Karpas-422 (cell line): ENCODE data around the gene PLSCR2. TPM values are rescaled to one million over a fixed set of nuclear protein-coding genes. Genes with fewer than 3 reads are reported as not detected.
"Not testable (repeated sequence)": the region's sequence is repeated elsewhere in the genome, so short reads cannot be mapped to it uniquely, and the experiment has no call there.

Experiments
- DNase-seq: peaks from one replicate; pipeline ENCODE4 v3.0.0-alpha.2; 2015
- H2AFZ ChIP-seq: fragments of 200-600 bp; sonication (generic); 2 replicates; pipeline ENCODE4 v1.6.1; 2014; ENCODE audit warnings: antibody characterized with exemption, low read length, mixed read lengths
- H3K27ac ChIP-seq: fragments of 200-600 bp; sonication (generic); 2 replicates; pipeline ENCODE4 v1.5.1; 2014; ENCODE audit warnings: mild to moderate bottlenecking, low read length, moderate library complexity
- H3K27me3 ChIP-seq: fragments of 200-600 bp; sonication (generic); 2 replicates; pipeline ENCODE4 v1.6.1; 2014; ENCODE audit warnings: low read length, mixed read lengths
- H3K36me3 ChIP-seq: fragments of 200-600 bp; sonication (generic); 2 replicates; pipeline ENCODE4 v1.6.1; 2014; ENCODE audit warnings: low read length, mixed read lengths; ENCODE audit not compliant: insufficient read depth
- H3K4me1 ChIP-seq: fragments of 200-600 bp; sonication (generic); 2 replicates; pipeline ENCODE4 v1.6.1; 2014; ENCODE audit warnings: mild to moderate bottlenecking, low read length, mixed read lengths
- H3K4me2 ChIP-seq: fragments of 200-600 bp; sonication (generic); 2 replicates; pipeline ENCODE4 v1.6.1; 2014; ENCODE audit warnings: low read length, low read depth, mild to moderate bottlenecking; ENCODE audit not compliant: poor library complexity, severe bottlenecking
- H3K4me3 ChIP-seq: fragments of 200-600 bp; sonication (generic); 2 replicates; pipeline ENCODE4 v1.5.1; 2014; ENCODE audit warnings: mild to moderate bottlenecking, antibody characterized with exemption, low read length, mixed read lengths
- H3K79me2 ChIP-seq: fragments of 200-600 bp; sonication (generic); 2 replicates; pipeline ENCODE4 v1.6.1; 2014; ENCODE audit warnings: mild to moderate bottlenecking, low read length, mixed read lengths
- H3K9ac ChIP-seq: fragments of 200-600 bp; sonication (generic); 2 replicates; pipeline ENCODE4 v1.6.0; 2014; ENCODE audit warnings: low read length
- H3K9me2 ChIP-seq: fragments of 200-600 bp; sonication (generic), shearing (Covaris generic); replicated peaks from 2 replicates; pipeline ENCODE4 v1.6.0; 2014; ENCODE audit warnings: mild to moderate bottlenecking, low read length, moderate library complexity; ENCODE audit not compliant: insufficient read depth
- H3K9me3 ChIP-seq: fragments of 300-700, 200-600 bp; sonication (generic); 2 replicates; pipeline ENCODE4 v1.6.1; 2014; ENCODE audit warnings: low read length, mixed read lengths
- H4K20me1 ChIP-seq: fragments of 200-600 bp; sonication (generic); 2 replicates; pipeline ENCODE4 v1.6.1; 2014; ENCODE audit warnings: mild to moderate bottlenecking, antibody characterized with exemption, low read length, low read depth; ENCODE audit not compliant: insufficient read depth
- total RNA-seq: library from RNA; depleted of rRNA; stranded (reverse); fragments of >200 nt; shearing (Covaris generic); gene quantifications from 2 replicates; pipeline ENCODE4 v1.2.3, GENCODE V29; 2014; ENCODE audit warnings: low replicate concordance

PLSCR2 gene
- total RNA-seq, 1 experiment from 2014 or later = not detected

GRCh38 chr3:146421819-146422759 is 47.3 kb downstream of the PLSCR2 start:
- Histone ChIP-seq H3K4me2 (no peak overlapping the region), H3K9me3 (no peaks in the 10 kb centered on the region), H3K4me3 (no peak overlapping the region), H3K36me3 (no peaks in the 10 kb centered on the region), H2AFZ (no peak overlapping the region), H3K9me2 (no peaks in the 10 kb centered on the region; the same call in 1 of the 2 replicates), H3K4me1 (no peaks in the 10 kb centered on the region), H3K27ac (no peak overlapping the region), H3K79me2 (no peaks in the 10 kb centered on the region), H3K27me3 (no peaks in the 10 kb centered on the region), H4K20me1 (no peaks in the 10 kb centered on the region), H3K9ac (no peak overlapping the region)
- DNase-seq = no peak

GRCh38 chr3:146416366-146416765 is 53.0 kb downstream of the PLSCR2 start:
- Histone ChIP-seq H2AFZ (no peak overlapping the region), H4K20me1 (no peaks in the 10 kb centered on the region), H3K4me3 (no peak overlapping the region), H3K9ac (no peak overlapping the region), H3K9me2 (no peaks in the 10 kb centered on the region; the same call in 1 of the 2 replicates), H3K27ac (no peak overlapping the region), H3K4me2 (no peak overlapping the region), H3K79me2 (no peaks in the 10 kb centered on the region), H3K27me3 (no peaks in the 10 kb centered on the region), H3K4me1 (no peaks in the 10 kb centered on the region), H3K9me3 (no peaks in the 10 kb centered on the region), H3K36me3 (no peaks in the 10 kb centered on the region)
- DNase-seq = no peak

- Histone ChIP-seq H3K9me2 (no peaks in the 10 kb centered on the region), H3K9ac (no peak overlapping the region), H3K27ac (no peak overlapping the region), H3K9me3 (no peaks in the 10 kb centered on the region), H3K4me2 (no peak overlapping the region), H3K36me3 (no peaks in the 10 kb centered on the region), H4K20me1 (no peaks in the 10 kb centered on the region), H3K4me3 (no peak overlapping the region), H2AFZ (no peak overlapping the region), H3K4me1 (no peaks in the 10 kb centered on the region), H3K27me3 (no peaks in the 10 kb centered on the region), H3K79me2 (no peaks in the 10 kb centered on the region)
- DNase-seq = no peak
Measured at GRCh38 chr3:146414010-146414409, 55.4 kb downstream of the PLSCR2 start.

GRCh38 chr3:146412711-146413110 is 56.6 kb downstream of the PLSCR2 start:
- not testable (repeated sequence) for H3K27ac ChIP-seq, H3K9ac ChIP-seq, H3K9me2 ChIP-seq, H4K20me1 ChIP-seq, H3K9me3 ChIP-seq, DNase-seq, H3K79me2 ChIP-seq, H2AFZ ChIP-seq, H3K36me3 ChIP-seq, H3K27me3 ChIP-seq, H3K4me1 ChIP-seq, H3K4me2 ChIP-seq, H3K4me3 ChIP-seq

GRCh38 chr3:146407956-146408355 is 61.4 kb downstream of the PLSCR2 start:
- Histone ChIP-seq H3K79me2 (no peaks in the 10 kb centered on the region), H3K36me3 (no peaks in the 10 kb centered on the region), H3K9me3 (no peaks in the 10 kb centered on the region), H3K9me2 (no peaks in the 10 kb centered on the region), H3K4me3 (no peak overlapping the region), H3K27me3 (no peaks in the 10 kb centered on the region), H3K27ac (no peak overlapping the region), H3K4me2 (no peak overlapping the region), H4K20me1 (no peaks in the 10 kb centered on the region), H3K9ac (no peak overlapping the region), H2AFZ (no peak overlapping the region), H3K4me1 (no peaks in the 10 kb centered on the region)
- DNase-seq = no peak

GRCh38 chr3:146404436-146404835 is 64.9 kb downstream of the PLSCR2 start:
- H3K36me3 ChIP-seq = no peaks in the 10 kb centered on the region
- H3K9me3 ChIP-seq = no peaks in the 10 kb centered on the region
- H3K27ac ChIP-seq = no peak overlapping the region
- H3K4me1 ChIP-seq = no peaks in the 10 kb centered on the region
- H3K79me2 ChIP-seq = no peaks in the 10 kb centered on the region
- H4K20me1 ChIP-seq = no peaks in the 10 kb centered on the region
- H3K4me3 ChIP-seq = no peak overlapping the region
- H3K9me2 ChIP-seq = no peaks in the 10 kb centered on the region
- H3K4me2 ChIP-seq = no peak overlapping the region
- H3K9ac ChIP-seq = no peak overlapping the region
- no peak overlapping the region for H2AFZ ChIP-seq
- H3K27me3 ChIP-seq = no peaks in the 10 kb centered on the region
- no peak for DNase-seq

- DNase-seq = no peak
- Histone ChIP-seq H3K4me2 (no peak overlapping the region), H3K27me3 (no peaks in the 10 kb centered on the region), H4K20me1 (no peaks in the 10 kb centered on the region), H3K36me3 (no peaks in the 10 kb centered on the region), H3K27ac (no peak overlapping the region), H3K9ac (no peak overlapping the region), H3K4me3 (no peak overlapping the region), H3K79me2 (no peaks in the 10 kb centered on the region), H3K4me1 (no peaks in the 10 kb centered on the region), H3K9me2 (no peaks in the 10 kb centered on the region), H2AFZ (no peak overlapping the region), H3K9me3 (no peaks in the 10 kb centered on the region)
Measured at GRCh38 chr3:146403792-146404191, 65.6 kb downstream of the PLSCR2 start.

GRCh38 chr3:146396792-146397191 is 72.6 kb downstream of the PLSCR2 start:
- H3K27me3 ChIP-seq = no peaks in the 10 kb centered on the region
- H3K4me1 ChIP-seq = no peaks in the 10 kb centered on the region
- DNase-seq = no peak
- no peak overlapping the region for H2AFZ ChIP-seq
- H3K9me2 ChIP-seq = no peaks in the 10 kb centered on the region
- H3K4me2 ChIP-seq = no peak overlapping the region
- no peaks in the 10 kb centered on the region for H3K9me3 ChIP-seq
- H3K79me2 ChIP-seq = no peaks in the 10 kb centered on the region
- no peaks in the 10 kb centered on the region for H3K36me3 ChIP-seq
- H3K27ac ChIP-seq = no peak overlapping the region
- H3K9ac ChIP-seq = no peak overlapping the region
- H3K4me3 ChIP-seq = no peak overlapping the region
- no peaks in the 10 kb centered on the region for H4K20me1 ChIP-seq
